ENCODE results near the gene INTS11. TPM values are rescaled to one million over a fixed set of nuclear protein-coding genes. Genes with fewer than 3 reads are reported as not detected.

The INTS11 gene
- total and polyA plus RNA-seq, 2 of the 13 experiments (the other 11 are each of a cell fraction or from before 2014, with no cell fraction given) = 52.8 to 94.8 TPM

DNA sequence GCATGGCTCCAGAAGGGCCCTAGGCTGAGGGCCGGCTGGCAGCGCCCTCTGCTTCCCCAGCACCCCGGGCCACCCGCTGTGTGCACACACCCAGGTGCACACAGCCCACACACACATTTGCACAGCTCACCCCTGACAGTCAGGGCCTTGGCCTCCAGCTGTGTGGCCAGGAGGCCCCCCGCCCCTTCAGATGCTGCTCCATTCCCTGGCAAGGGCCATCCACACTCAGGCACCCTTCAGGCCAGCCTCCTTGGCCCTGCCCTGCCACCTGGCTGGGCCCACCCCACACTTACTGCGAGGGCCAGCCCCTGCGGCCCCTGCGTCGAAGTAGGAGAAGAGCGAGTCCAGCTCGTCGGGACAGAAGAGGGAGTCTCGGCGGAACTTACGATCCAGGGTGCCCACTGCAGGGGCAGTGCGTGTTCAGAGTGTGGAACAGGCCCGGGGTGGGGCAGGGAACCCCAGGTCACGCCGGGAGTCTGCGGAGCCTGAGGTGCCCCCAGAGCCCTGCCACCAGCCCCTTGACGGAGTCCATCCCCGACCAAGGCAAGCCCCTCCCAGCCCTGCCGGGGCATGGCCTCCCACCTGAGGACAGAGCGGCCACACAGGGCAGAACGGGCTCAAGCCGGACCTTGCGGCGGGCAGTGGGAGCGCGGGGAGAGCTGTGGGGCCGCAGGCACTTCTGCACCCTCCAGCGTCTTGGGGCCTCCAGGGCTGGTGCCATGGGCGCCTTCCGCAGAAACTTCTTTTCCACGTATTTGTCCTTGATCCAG is 29.1 kb downstream of the INTS11 start:
- Histone ChIP-seq H4K20me1 (ENCODE audit: insufficient read depth, low read length) (no peaks in the 10 kb centered on the region), H3K4me2 (ENCODE audit: low read depth, low read length) (no peak overlapping the region), H3K27me3 (ENCODE audit: control insufficient read depth in 1 of 2, insufficient read depth in 2 of 2, low read length in 2 of 2) (no peaks in the 10 kb centered on the region; a peak in 1 of 5 replicates), H3K9ac (ENCODE audit: insufficient read depth, low read depth, low read length) (no peak overlapping the region), H3K4me3 (replicated peaks in 1 of 3; ENCODE audit: insufficient read depth in 1 of 3, low read depth in 2 of 3, low read length in 3 of 3) (no peak overlapping the region), H3K9me3 (ENCODE audit: low read length) (no peaks in the 10 kb centered on the region), H3K36me3 (replicated peaks in 1 of 2; ENCODE audit: control insufficient read depth in 1 of 2, insufficient read depth in 2 of 2, low read length in 2 of 2) (no peaks in the 10 kb centered on the region; a peak in 1 of 5 replicates), H2AFZ (ENCODE audit: low read length) (no peak overlapping the region), H3K4me1 (ENCODE audit: insufficient read depth, low read length) (peaks cover 4% of the 10 kb centered on the region; the same call in 1 of the 2 replicates), H3K79me2 (ENCODE audit: insufficient read depth, low read length) (no peaks in the 10 kb centered on the region), H3K27ac (ENCODE audit: extremely low read length, insufficient read depth, low read length) (no peak overlapping the region)
- no TSS peak for BruUV-seq (replicated peaks)
- in situ Hi-C loops (cut with HindIII; ENCODE audit: extremely low pct_ligation_motif_present, low pct_unique_long_range_greater_than_20kb) = no loop called here
- CTCF ChIA-PET (ENCODE audit: low intra/inter-chr PET ratio, low total read pairs) = no interaction called here
- ATAC-seq (no peak), DNase-seq (ENCODE audit: low spot score) (no peak), FAIRE-seq (no peak)
- intact Hi-C loops (cut with micrococcal nuclease; ENCODE audit: unreplicated experiment) = no loop called here
- POLR2A ChIA-PET = no interaction called here
- no peak for TF ChIP-seq ZFP82 (CRISPR knock-in tag; IDR thresholded peaks at IDR 0.05; ENCODE audit: borderline replicate concordance)
- TF ChIP-seq MAZ (IDR thresholded peaks at IDR 0.05; ENCODE audit: borderline replicate concordance, low read depth, low read length) = no peak
- TF ChIP-seq MAZ (CRISPR knock-in tag; IDR thresholded peaks at IDR 0.05; ENCODE audit: low read depth) = no peak
- TF ChIP-seq ZNF749 (CRISPR knock-in tag; IDR thresholded peaks at IDR 0.05; ENCODE audit: borderline replicate concordance) = no peak
- TF ChIP-seq HNRNPK (IDR thresholded peaks at IDR 0.05; ENCODE audit: low read depth, low read length, poor library complexity, severe bottlenecking) = no peak
- TF ChIP-seq DPF2 (CRISPR knock-in tag; IDR thresholded peaks at IDR 0.05; ENCODE audit: borderline replicate concordance, low read depth) = no peak
- TF ChIP-seq KMT2A (CRISPR knock-in tag; IDR thresholded peaks at IDR 0.05) = no peak
- TF ChIP-seq SNAI1 (CRISPR knock-in tag; IDR thresholded peaks at IDR 0.05; ENCODE audit: borderline replicate concordance) = no peak
- TF ChIP-seq ZFP41 (CRISPR knock-in tag; IDR thresholded peaks at IDR 0.05; ENCODE audit: borderline replicate concordance) = no peak
- WGBS (ENCODE audit: low lambda C conversion rate) = 98% methylated on average over 22 of the region's 35 CpGs
